Body of pancreas (tissue), 4 donors: ENCODE data around the gene CAPN12.

Source experiments
- POLR2A ChIP-seq, 3 donors: fragments of 450-650 bp; IDR thresholded peaks; one replicate each; pipeline ENCODE4 v1.6.1; 2016; ENCODE audit warnings: antibody characterized with exemption in 3 of 3, mild to moderate bottlenecking in 2 of 3
- TF ChIP-seq, protein P1 (sequence below), 7 experiments: fragments of 450-650 bp in 4 of 7; fragments of 200-600 bp in 3 of 7; sonication (generic) in 3 of 7; IDR thresholded peaks; one replicate each; pipeline ENCODE4 v1.5.1; 2016 to 2019; ENCODE audit warnings: antibody characterized with exemption in 7 of 7

DNA sequence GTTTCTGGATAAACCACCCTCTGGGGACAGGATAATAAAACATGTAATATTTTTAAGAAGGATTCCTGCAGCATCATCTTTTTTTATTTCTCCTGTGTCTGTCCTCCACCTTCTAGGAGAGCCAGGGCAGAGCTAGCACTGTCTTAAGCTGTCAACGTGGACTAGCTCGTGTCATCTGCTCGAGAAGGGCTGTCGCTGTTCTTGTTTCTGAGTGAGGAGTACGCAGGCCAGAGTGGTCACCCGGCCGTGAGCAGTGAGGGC, 13.9 kb downstream of the CAPN12 start:
- no peak for TF ChIP-seq POLR2A (IDR thresholded peaks at IDR 0.05)
- TF ChIP-seq, protein P1, sequence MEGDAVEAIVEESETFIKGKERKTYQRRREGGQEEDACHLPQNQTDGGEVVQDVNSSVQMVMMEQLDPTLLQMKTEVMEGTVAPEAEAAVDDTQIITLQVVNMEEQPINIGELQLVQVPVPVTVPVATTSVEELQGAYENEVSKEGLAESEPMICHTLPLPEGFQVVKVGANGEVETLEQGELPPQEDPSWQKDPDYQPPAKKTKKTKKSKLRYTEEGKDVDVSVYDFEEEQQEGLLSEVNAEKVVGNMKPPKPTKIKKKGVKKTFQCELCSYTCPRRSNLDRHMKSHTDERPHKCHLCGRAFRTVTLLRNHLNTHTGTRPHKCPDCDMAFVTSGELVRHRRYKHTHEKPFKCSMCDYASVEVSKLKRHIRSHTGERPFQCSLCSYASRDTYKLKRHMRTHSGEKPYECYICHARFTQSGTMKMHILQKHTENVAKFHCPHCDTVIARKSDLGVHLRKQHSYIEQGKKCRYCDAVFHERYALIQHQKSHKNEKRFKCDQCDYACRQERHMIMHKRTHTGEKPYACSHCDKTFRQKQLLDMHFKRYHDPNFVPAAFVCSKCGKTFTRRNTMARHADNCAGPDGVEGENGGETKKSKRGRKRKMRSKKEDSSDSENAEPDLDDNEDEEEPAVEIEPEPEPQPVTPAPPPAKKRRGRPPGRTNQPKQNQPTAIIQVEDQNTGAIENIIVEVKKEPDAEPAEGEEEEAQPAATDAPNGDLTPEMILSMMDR (IDR thresholded peaks at IDR 0.05) = no peak
